HepG2 (cell line): ENCODE results near the gene ADGRG6. TPM values are rescaled to one million over a fixed set of nuclear protein-coding genes. Genes with fewer than 3 reads are reported as not detected.

ENCODE experiments used
- ATAC-seq: fragments of 200-7000 bp; cut with Tn5 transposase; 3 replicates; pipeline ENCODE4 v1.9.1; 2020; ENCODE audit warnings: mild to moderate bottlenecking, moderate library complexity
- BruUV-seq: library from RNA; stranded (reverse); fragments of 400-500 nt; replicated peaks from 2 replicates; lab custom pipeline; 2021; lab: Mats Ljungman, UMichigan
- CTCF ChIA-PET: fragments of 300-600 bp; formaldehyde crosslinking; extraction: SDS; loops from one replicate; lab custom pipeline; 2021; ENCODE audit warnings: low total read pairs, inconsistent platforms, low intra/inter-chr PET ratio; lab: Yijun Ruan, JAX
- POLR2A ChIA-PET: fragments of 350-600 bp; sonication (Branson Sonifier 250); formaldehyde crosslinking; loops from one replicate; lab custom pipeline; 2020; ENCODE audit warnings: antibody characterized with exemption, inconsistent platforms; lab: Yijun Ruan, JAX
- DNase-seq: peaks from one replicate; pipeline ENCODE4 v3.0.0-alpha.2; 2015; ENCODE audit warnings: low spot score
- FAIRE-seq: peaks from 3 replicates; lab custom pipeline; 2011; peaks lifted over from hg19 to GRCh38; lab: Jason Lieb, UNC
- H2AFZ ChIP-seq: one replicate; pipeline ENCODE4 v1.6.1; 2011; ENCODE audit warnings: low read length, inconsistent platforms
- H3K27ac ChIP-seq: fragments of 300-600 bp; 3 replicates; pipeline ENCODE4 v1.8.0; 2011; ENCODE audit warnings: mixed run types, mild to moderate bottlenecking, mixed read lengths, low read length, inconsistent platforms; ENCODE audit not compliant: insufficient read depth; ENCODE audit errors: extremely low read length
- H3K27me3 ChIP-seq, 2 experiments: fragments of 200-600 bp in 1 of 2; 2 replicates in 1 of 2; 3 replicates in 1 of 2; pipeline versions ENCODE4 v1.6.0 to v1.8.0; 2011; ENCODE audit warnings: low read length in 2 of 2, mild to moderate bottlenecking in 2 of 2, moderate library complexity in 2 of 2, inconsistent platforms in 1 of 2; ENCODE audit not compliant: insufficient read depth in 2 of 2, control insufficient read depth in 1 of 2
- H3K36me3 ChIP-seq, 2 experiments: fragments of 200-600 bp in 1 of 2; replicated peaks in 1 of 2; 2 replicates in 1 of 2; 3 replicates in 1 of 2; pipeline versions ENCODE4 v1.5.1 to v1.8.0; 2011; ENCODE audit warnings: low read length in 2 of 2, inconsistent platforms in 1 of 2; ENCODE audit not compliant: insufficient read depth in 2 of 2, control insufficient read depth in 1 of 2
- H3K4me1 ChIP-seq: 2 replicates; pipeline ENCODE4 v1.5.1; 2012; ENCODE audit warnings: low read length, inconsistent platforms; ENCODE audit not compliant: insufficient read depth
- H3K4me2 ChIP-seq: 2 replicates; pipeline ENCODE4 v1.6.0; 2011; ENCODE audit warnings: low read depth, low read length, inconsistent platforms
- H3K4me3 ChIP-seq, 3 experiments: fragments of 200-600 bp in 1 of 3; sonication (generic), shearing (Covaris generic) in 1 of 3; replicated peaks in 1 of 3; 2 replicates each; pipeline ENCODE4 v1.5.1; 2011 to 2016; ENCODE audit warnings: low read length in 3 of 3, inconsistent platforms in 2 of 3, low read depth in 2 of 3, mild to moderate bottlenecking in 2 of 3, control low read depth in 1 of 3, mixed read lengths in 1 of 3; ENCODE audit not compliant: insufficient read depth in 1 of 3
- H3K79me2 ChIP-seq: one replicate; pipeline ENCODE4 v1.6.1; 2011; ENCODE audit warnings: low read length, inconsistent platforms; ENCODE audit not compliant: insufficient read depth
- H3K9ac ChIP-seq: 2 replicates; pipeline ENCODE4 v1.6.0; 2011; ENCODE audit warnings: mild to moderate bottlenecking, low read depth, low read length, inconsistent platforms; ENCODE audit not compliant: insufficient read depth
- H3K9me3 ChIP-seq: 2 replicates; pipeline ENCODE4 v1.5.1; 2012; ENCODE audit warnings: mild to moderate bottlenecking, low read length
- H4K20me1 ChIP-seq: 2 replicates; pipeline ENCODE4 v1.6.0; 2011; ENCODE audit warnings: inconsistent platforms, mild to moderate bottlenecking, low read length, moderate library complexity; ENCODE audit not compliant: insufficient read depth
- CHD4 ChIP-seq: fragments of 200-600 bp; sonication (generic); IDR thresholded peaks from 2 replicates; pipeline ENCODE4 v1.7.0; 2017; ENCODE audit warnings: mild to moderate bottlenecking, low read length, borderline replicate concordance
- HOMEZ ChIP-seq: IDR thresholded peaks from 2 replicates; pipeline ENCODE4 v1.6.1; 2016; ENCODE audit warnings: low read depth
- MAFF ChIP-seq: IDR thresholded peaks from 2 replicates; pipeline ENCODE4 v1.6.1; 2011; ENCODE audit warnings: low read depth, low read length, improper control_type of control experiment
- SETDB1 ChIP-seq: sonication (generic); formaldehyde crosslinking; IDR thresholded peaks from 2 replicates; pipeline ENCODE4 v1.5.1; 2020; ENCODE audit warnings: missing genetic modification reagents, mild to moderate bottlenecking, borderline replicate concordance
- ZFP36L2 ChIP-seq: sonication (generic); formaldehyde crosslinking; IDR thresholded peaks from 2 replicates; pipeline ENCODE4 v1.4.0; 2020; ENCODE audit warnings: missing genetic modification reagents
- ZFX ChIP-seq: sonication (generic); formaldehyde crosslinking; IDR thresholded peaks from 2 replicates; pipeline ENCODE4 v1.4.0; 2020; ENCODE audit warnings: mild to moderate bottlenecking, low read depth, missing genetic modification reagents, moderate library complexity
- ZNF33A ChIP-seq: sonication (generic); formaldehyde crosslinking; IDR thresholded peaks from 2 replicates; pipeline ENCODE4 v1.5.1; 2020; ENCODE audit warnings: missing genetic modification reagents, mild to moderate bottlenecking, moderate library complexity, borderline replicate concordance
- ZNF407 ChIP-seq: sonication (generic); formaldehyde crosslinking; IDR thresholded peaks from one replicate; pipeline ENCODE4 v1.5.1; 2020; ENCODE audit warnings: mild to moderate bottlenecking, missing genetic modification reagents; ENCODE audit errors: not compliant biosample characterization
- ZNF652 ChIP-seq: IDR thresholded peaks from 2 replicates; pipeline ENCODE4 v1.6.1; 2016; ENCODE audit warnings: low read depth, borderline replicate concordance
- ZSCAN21 ChIP-seq: sonication (generic); formaldehyde crosslinking; IDR thresholded peaks from 2 replicates; pipeline ENCODE4 v1.8.0; 2022; ENCODE audit warnings: mild to moderate bottlenecking, missing genetic modification reagents, moderate library complexity, borderline replicate concordance
- WGBS: methylation state at CpG from one replicate; pipeline ENCODE4 v1.1.6; 2017; ENCODE audit warnings: low lambda C conversion rate; 5-methylcytosine and 5-hydroxymethylcytosine counted together
- in situ Hi-C: cut with HindIII; loops from 2 replicates; pipeline ENCODE4 v1.10.0; 2017; ENCODE audit warnings: low pct_unique_long_range_greater_than_20kb; ENCODE audit not compliant: extremely low pct_ligation_motif_present
- intact Hi-C: fragments of 100-400 bp; cut with micrococcal nuclease; formaldehyde crosslinking; loops from one replicate; pipeline ENCODE4 v1.10.0; 2022; ENCODE audit not compliant: unreplicated experiment
- polyA plus RNA-seq, 8 experiments: library from polyadenylated mRNA; depleted of rRNA in 3 of 8; stranded (reverse) in 7 of 8; unstranded in 1 of 8; fragments of >200 nt; fragmentation: Illumina TruSeq in 4 of 8; extraction: Trizol in 4 of 8; gene quantifications; 2 replicates each; pipeline versions ENCODE4 v1.2.1 to v1.2.3, GENCODE V29; 2011 to 2016; ENCODE audit warnings: low read depth in 4 of 8, missing spikeins in 1 of 8, mixed read lengths in 1 of 8; ENCODE audit not compliant: insufficient read depth in 1 of 8
- total RNA-seq, 5 experiments: library from RNA; depleted of rRNA; stranded (reverse); fragments of >200 nt; fragmentation: Illumina TruSeq; extraction: Trizol; gene quantifications; 2 replicates each; pipeline ENCODE4 v1.2.3, GENCODE V29; 2016; ENCODE audit warnings: low read depth in 1 of 5

Gene ADGRG6
- total and polyA plus RNA-seq, 2 of the 13 experiments (the other 11 are each of a cell fraction or from before 2014, with no cell fraction given): 129 to 249 TPM

GRCh38 chr6:142271476-142271875 lies 30.3 kb upstream of the ADGRG6 start:
- H4K20me1 ChIP-seq: no peaks in the 10 kb centered on the region
- H3K27me3 ChIP-seq: no peaks in the 10 kb centered on the region
- ATAC-seq (no peak), FAIRE-seq (no peak), DNase-seq (no peak)
- BruUV-seq: no TSS peak
- in situ Hi-C loops: no loop called here
- no peaks in the 10 kb centered on the region for H3K79me2 ChIP-seq
- H3K9me3 ChIP-seq: no peaks in the 10 kb centered on the region
- no peak overlapping the region for H3K27ac ChIP-seq
- ChIA-PET CTCF (no interaction called here), POLR2A (interaction anchor here (2.3 kb wide), 1 partner anchor 11 kb away, joined by 6 read pairs; no protein-coding TSS in a partner anchor)
- no peak overlapping the region for H3K9ac ChIP-seq
- 68% methylated on average over 1 of the region's 1 CpG for WGBS
- no peak overlapping the region for H3K4me2 ChIP-seq
- H3K4me1 ChIP-seq: peaks cover 14% of the 10 kb centered on the region
- TF ChIP-seq HOMEZ (no peak), ZNF652 (CRISPR knock-in tag) (no peak), ZFX (no peak), ZNF33A (CRISPR knock-in tag) (no peak), ZFP36L2 (no peak)
- no peak overlapping the region for H3K4me3 ChIP-seq
- intact Hi-C loops: no loop called here
- H2AFZ ChIP-seq: no peak overlapping the region
- no peaks in the 10 kb centered on the region for H3K36me3 ChIP-seq

- Histone ChIP-seq H2AFZ (no peak overlapping the region), H3K4me2 (no peak overlapping the region), H3K27ac (no peak overlapping the region), H3K9ac (no peak overlapping the region), H3K4me1 (peaks cover 20% of the 10 kb centered on the region), H3K36me3 (no peaks in the 10 kb centered on the region), H3K27me3 (no peaks in the 10 kb centered on the region), H3K4me3 (no peak overlapping the region), H3K79me2 (no peaks in the 10 kb centered on the region), H4K20me1 (no peaks in the 10 kb centered on the region), H3K9me3 (no peaks in the 10 kb centered on the region)
- ChIA-PET CTCF (no interaction called here), POLR2A (no interaction called here)
- in situ Hi-C loops: no loop called here
- DNase-seq (no peak), FAIRE-seq (no peak), ATAC-seq (no peak)
- WGBS: 65% methylated on average over 4 of the region's 4 CpGs
- intact Hi-C loops: no loop called here
- no TSS peak for BruUV-seq
- TF ChIP-seq SETDB1 (CRISPR knock-in tag) (no peak), CHD4 (no peak), ZSCAN21 (CRISPR knock-in tag) (no peak), MAFF (no peak), ZNF407 (CRISPR knock-in tag) (no peak)
These were observed 27.2 kb upstream of the ADGRG6 start for GRCh38 chr6:142274656-142275055.
